Activated CD4-positive, CD25-positive, alpha-beta regulatory T cell treated with anti-CD3 and anti-CD28 coated beads, Interleukin-2, amount 50 U/mL, for 72 hours (primary cell): ENCODE measurements around the gene RAB33A.
"Not testable (repeated sequence)": the region's sequence is repeated elsewhere in the genome, so short reads cannot be mapped to it uniquely, and the experiment has no call there.

Experiments used
- DNase-seq: peaks from one replicate; pipeline ENCODE4 v3.0.0; 2021

RAB33A gene

GRCh38 chrX:130173190-130173895, 1.6 kb downstream of the RAB33A start:
- DNase-seq: peak; percentile 46

- no peak for DNase-seq
Observed at GRCh38 chrX:130174045-130174704, 2.4 kb downstream of the RAB33A start.

GRCh38 chrX:130174937-130175336, 3.2 kb downstream of the RAB33A start:
- no peak for DNase-seq

- DNase-seq: no peak
Observed at GRCh38 chrX:130176354-130176776, 4.6 kb downstream of the RAB33A start.

- no peak for DNase-seq
Observed at GRCh38 chrX:130176942-130177341, 5.2 kb downstream of the RAB33A start.

- DNase-seq: no peak
Observed at GRCh38 chrX:130179170-130179569, 7.4 kb downstream of the RAB33A start.

GRCh38 chrX:130179579-130180215, 7.9 kb downstream of the RAB33A start:
- no peak for DNase-seq

- no peak for DNase-seq
Observed at GRCh38 chrX:130184168-130184567, 12.4 kb downstream of the RAB33A start.

- no peak for DNase-seq
Observed at GRCh38 chrX:130184857-130185256, 13.1 kb downstream of the RAB33A start.

- no peak for DNase-seq
Observed at GRCh38 chrX:130186651-130187050, 14.9 kb downstream of the RAB33A start.

- DNase-seq: no peak
Observed at GRCh38 chrX:130190801-130191200, 19.0 kb downstream of the RAB33A start.

GRCh38 chrX:130196466-130196865, 24.7 kb downstream of the RAB33A start:
- DNase-seq: no peak

GRCh38 chrX:130197464-130197863, 25.7 kb downstream of the RAB33A start:
- no peak for DNase-seq

- no peak for DNase-seq
Observed at GRCh38 chrX:130204647-130205046, 32.9 kb downstream of the RAB33A start.

- DNase-seq: no peak
Observed at GRCh38 chrX:130211415-130212186, 39.8 kb downstream of the RAB33A start.

- DNase-seq: no peak
Observed at GRCh38 chrX:130212371-130212770, 40.6 kb downstream of the RAB33A start.

- no peak for DNase-seq
Observed at GRCh38 chrX:130213376-130213775, 41.6 kb downstream of the RAB33A start.

- DNase-seq: no peak
Observed at GRCh38 chrX:130216320-130216719, 44.6 kb downstream of the RAB33A start.

GRCh38 chrX:130224810-130225209, 53.0 kb downstream of the RAB33A start:
- no peak for DNase-seq

GRCh38 chrX:130228871-130229270, 57.1 kb downstream of the RAB33A start:
- DNase-seq: no peak

- DNase-seq: not testable (repeated sequence)
Observed at GRCh38 chrX:130231184-130231583, 59.4 kb downstream of the RAB33A start.
